DND-41 (cell line): ENCODE data around the gene USP28.

ENCODE experiments used
- EZH2 ChIP-seq: IDR thresholded peaks from 3 replicates; pipeline ENCODE4 v1.6.1; 2012; ENCODE audit warnings: borderline replicate concordance, low read depth, mild to moderate bottlenecking, moderate library complexity, low read length, inconsistent platforms; ENCODE audit not compliant: severe bottlenecking
- TF ChIP-seq, protein P1 (sequence below): IDR thresholded peaks from 2 replicates; pipeline ENCODE4 v1.5.1; 2012; ENCODE audit warnings: borderline replicate concordance, low read length, moderate library complexity, mild to moderate bottlenecking; ENCODE audit not compliant: poor library complexity, severe bottlenecking; ENCODE audit errors: extremely low read depth

GRCh38 chr11:113847580-113847979 lies 27.8 kb downstream of the USP28 start:
- TF ChIP-seq, protein P1, sequence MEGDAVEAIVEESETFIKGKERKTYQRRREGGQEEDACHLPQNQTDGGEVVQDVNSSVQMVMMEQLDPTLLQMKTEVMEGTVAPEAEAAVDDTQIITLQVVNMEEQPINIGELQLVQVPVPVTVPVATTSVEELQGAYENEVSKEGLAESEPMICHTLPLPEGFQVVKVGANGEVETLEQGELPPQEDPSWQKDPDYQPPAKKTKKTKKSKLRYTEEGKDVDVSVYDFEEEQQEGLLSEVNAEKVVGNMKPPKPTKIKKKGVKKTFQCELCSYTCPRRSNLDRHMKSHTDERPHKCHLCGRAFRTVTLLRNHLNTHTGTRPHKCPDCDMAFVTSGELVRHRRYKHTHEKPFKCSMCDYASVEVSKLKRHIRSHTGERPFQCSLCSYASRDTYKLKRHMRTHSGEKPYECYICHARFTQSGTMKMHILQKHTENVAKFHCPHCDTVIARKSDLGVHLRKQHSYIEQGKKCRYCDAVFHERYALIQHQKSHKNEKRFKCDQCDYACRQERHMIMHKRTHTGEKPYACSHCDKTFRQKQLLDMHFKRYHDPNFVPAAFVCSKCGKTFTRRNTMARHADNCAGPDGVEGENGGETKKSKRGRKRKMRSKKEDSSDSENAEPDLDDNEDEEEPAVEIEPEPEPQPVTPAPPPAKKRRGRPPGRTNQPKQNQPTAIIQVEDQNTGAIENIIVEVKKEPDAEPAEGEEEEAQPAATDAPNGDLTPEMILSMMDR = no peak
- no peak for TF ChIP-seq EZH2
